Type B pancreatic cell (in vitro differentiated cells): Measurements from ENCODE around the gene S100A2. TPM values are rescaled to one million over a fixed set of nuclear protein-coding genes. Genes with fewer than 3 reads are reported as not detected.
A peak's percentile ranks its signal among the peaks of the same experiment; 100 is the strongest.

Experiments used
- DNase-seq: peaks from one replicate; pipeline ENCODE4 v3.0.0; 2021; ENCODE audit warnings: mixed read lengths; ENCODE audit not compliant: unreplicated experiment; ENCODE audit errors: extremely low spot score
- H3K27ac Mint-ChIP-seq: 2 replicates; pipeline ENCODE4 v1.8.0; 2021; ENCODE audit warnings: mild to moderate bottlenecking, mixed read lengths
- H3K27me3 Mint-ChIP-seq: 2 replicates; pipeline ENCODE4 v1.8.0; 2021; ENCODE audit warnings: mixed read lengths
- H3K36me3 Mint-ChIP-seq: 2 replicates; pipeline ENCODE4 v1.8.0; 2021; ENCODE audit warnings: mixed read lengths
- H3K4me1 Mint-ChIP-seq: one replicate; pipeline ENCODE4 v1.8.0; 2021; ENCODE audit warnings: mixed read lengths; ENCODE audit not compliant: unreplicated experiment
- H3K4me3 Mint-ChIP-seq: 2 replicates; pipeline ENCODE4 v1.8.0; 2021; ENCODE audit warnings: mild to moderate bottlenecking, mixed read lengths
- H3K9me3 Mint-ChIP-seq: 2 replicates; pipeline ENCODE4 v1.8.0; 2021; ENCODE audit warnings: mixed read lengths
- CTCF ChIP-seq: fragments of 200-600 bp; sonication (generic); conservative IDR thresholded peaks from 2 replicates; pipeline ENCODE4 v1.5.0; 2021; ENCODE audit warnings: antibody characterized with exemption, mild to moderate bottlenecking
- total RNA-seq: library from RNA; stranded (reverse); gene quantifications from 2 replicates; pipeline ENCODE4 v1.2.1, GENCODE V29; 2021; ENCODE audit warnings: low replicate concordance

The S100A2 gene
- total RNA-seq, 1 donor from 2014 or later: 0.75 TPM

- Mint-ChIP-seq H3K27ac (peak overlapping the region; percentile 92), H3K4me1 (peaks cover 40% of the 10 kb centered on the region), H3K4me3 (peak overlapping the region; percentile 86), H3K27me3 (no peaks in the 10 kb centered on the region), H3K9me3 (no peaks in the 10 kb centered on the region), H3K36me3 (no peaks in the 10 kb centered on the region)
- no peak for TF ChIP-seq CTCF
- DNase-seq: no peak
Observed at GRCh38 chr1:153609585-153609907, 43.9 kb upstream of the S100A2 start.

GRCh38 chr1:153608742-153609584 is 43.3 kb upstream of the S100A2 start:
- no peak for DNase-seq
- Mint-ChIP-seq H3K36me3 (no peaks in the 10 kb centered on the region), H3K27me3 (no peaks in the 10 kb centered on the region), H3K4me3 (peak overlapping the region; percentile 86), H3K27ac (peak overlapping the region; percentile 92), H3K9me3 (no peaks in the 10 kb centered on the region), H3K4me1 (peaks cover 35% of the 10 kb centered on the region)
- TF ChIP-seq CTCF: no peak

- no peaks in the 10 kb centered on the region for H3K36me3 Mint-ChIP-seq
- H3K4me1 Mint-ChIP-seq: peaks cover 28% of the 10 kb centered on the region
- DNase-seq: no peak
- TF ChIP-seq CTCF: no peak
- no peaks in the 10 kb centered on the region for H3K9me3 Mint-ChIP-seq
- H3K27me3 Mint-ChIP-seq: no peaks in the 10 kb centered on the region
- peak overlapping the region; percentile 86 for H3K4me3 Mint-ChIP-seq
- H3K27ac Mint-ChIP-seq: peak overlapping the region; percentile 92
Observed at GRCh38 chr1:153608089-153608682, 42.5 kb upstream of the S100A2 start.

- H3K4me1 Mint-ChIP-seq: peaks cover 27% of the 10 kb centered on the region
- H3K27ac Mint-ChIP-seq: peak overlapping the region; percentile 92
- H3K36me3 Mint-ChIP-seq: no peaks in the 10 kb centered on the region
- H3K27me3 Mint-ChIP-seq: no peaks in the 10 kb centered on the region
- TF ChIP-seq CTCF: no peak
- DNase-seq: no peak
- no peaks in the 10 kb centered on the region for H3K9me3 Mint-ChIP-seq
- H3K4me3 Mint-ChIP-seq: no peak overlapping the region
Observed at GRCh38 chr1:153607381-153607780, 41.7 kb upstream of the S100A2 start.

- Mint-ChIP-seq H3K9me3 (no peaks in the 10 kb centered on the region), H3K4me3 (no peak overlapping the region), H3K27me3 (no peaks in the 10 kb centered on the region), H3K27ac (no peak overlapping the region), H3K36me3 (no peaks in the 10 kb centered on the region), H3K4me1 (peaks cover 18% of the 10 kb centered on the region)
- no peak for DNase-seq
- TF ChIP-seq CTCF: no peak
Observed at GRCh38 chr1:153606194-153606593, 40.5 kb upstream of the S100A2 start.
